Cortex of kidney (tissue), 1 donor: ENCODE data around the gene WDR81.
"Not testable (repeated sequence)": the region's sequence is repeated elsewhere in the genome, so short reads cannot be mapped to it uniquely, and the experiment has no call there.

ENCODE experiments used
- DNase-seq: peaks from one replicate; lab custom pipeline; 2025; lab: John Stamatoyannopoulos, UW

Gene WDR81

GRCh38 chr17:1713160-1713877 is 11.2 kb upstream of the WDR81 start:
- DNase-seq = no peak

- no peak for DNase-seq
Observed at GRCh38 chr17:1713878-1714426, 10.6 kb upstream of the WDR81 start.

- DNase-seq = no peak
Observed at GRCh38 chr17:1714427-1714979, 10.0 kb upstream of the WDR81 start.

GRCh38 chr17:1714980-1715802 is 9.3 kb upstream of the WDR81 start:
- no peak for DNase-seq

GRCh38 chr17:1715803-1716075 is 8.8 kb upstream of the WDR81 start:
- DNase-seq = no peak

GRCh38 chr17:1716076-1716911 is 8.2 kb upstream of the WDR81 start:
- peak; percentile 76 for DNase-seq

GRCh38 chr17:1716912-1717695 is 7.4 kb upstream of the WDR81 start:
- DNase-seq = no peak

GRCh38 chr17:1718362-1719165 is 5.9 kb upstream of the WDR81 start:
- no peak for DNase-seq

GRCh38 chr17:1720856-1721386 is 3.6 kb upstream of the WDR81 start:
- DNase-seq = no peak

- not testable (repeated sequence) for DNase-seq
Observed at GRCh38 chr17:1722022-1722421, 2.5 kb upstream of the WDR81 start.

- no peak for DNase-seq
Observed at GRCh38 chr17:1724869-1725641, 551 bp downstream of the WDR81 start.

GRCh38 chr17:1725642-1726511 is 1.4 kb downstream of the WDR81 start:
- DNase-seq = no peak

- DNase-seq = no peak
Observed at GRCh38 chr17:1726626-1727257, 2.2 kb downstream of the WDR81 start.

GRCh38 chr17:1727258-1727789 is 2.8 kb downstream of the WDR81 start:
- no peak for DNase-seq

- DNase-seq = no peak
Observed at GRCh38 chr17:1727876-1728630, 3.5 kb downstream of the WDR81 start.

GRCh38 chr17:1729966-1730325 is 5.4 kb downstream of the WDR81 start:
- no peak for DNase-seq
